Endothelial cell of umbilical vein (primary cell): ENCODE data around the gene SEMA3G. TPM values are rescaled to one million over a fixed set of nuclear protein-coding genes. Genes with fewer than 3 reads are reported as not detected.

ENCODE experiments used
- BruUV-seq: library from RNA; stranded (reverse); fragments of 400-500 nt; replicated peaks from 2 replicates; lab custom pipeline; 2021; lab: Mats Ljungman, UMichigan
- CTCF ChIA-PET: fragments of 300-600, 350-600 bp; sonication (Branson Sonifier 250); formaldehyde crosslinking; loops from one replicate; lab custom pipeline; 2021; ENCODE audit warnings: antibody characterized with exemption, inconsistent platforms; lab: Charles Lee
- POLR2A ChIA-PET: fragments of 300-600, 350-600 bp; sonication (Branson Sonifier 250); formaldehyde crosslinking; loops from one replicate; lab custom pipeline; 2021; ENCODE audit warnings: antibody characterized with exemption, inconsistent platforms; lab: Charles Lee
- DNase-seq: peaks from one replicate; pipeline ENCODE4 v3.0.0-alpha.2; 2011; ENCODE audit warnings: low read depth, low spot score
- FAIRE-seq: peaks from 2 replicates; lab custom pipeline; 2011; peaks lifted over from hg19 to GRCh38; lab: Jason Lieb, UNC
- H2AFZ ChIP-seq: 2 replicates; pipeline ENCODE4 v1.6.0; 2012; ENCODE audit warnings: low read depth, low read length, control low read depth, inconsistent platforms
- H3K27ac ChIP-seq: 2 replicates; pipeline ENCODE4 v1.5.1; 2011; ENCODE audit warnings: low read depth, mild to moderate bottlenecking, control low read depth, low read length, moderate library complexity; ENCODE audit not compliant: insufficient read depth
- H3K27me3 ChIP-seq, 2 experiments: 2 replicates each; pipeline versions ENCODE4 v1.6.0 to v1.6.1; 2011; ENCODE audit warnings: low read length in 2 of 2, mixed read lengths in 1 of 2; ENCODE audit not compliant: control insufficient read depth in 2 of 2, insufficient read depth in 2 of 2
- H3K36me3 ChIP-seq, 2 experiments: 2 replicates in 1 of 2; 3 replicates in 1 of 2; pipeline ENCODE4 v1.5.1; 2011; ENCODE audit warnings: low read length in 2 of 2, mild to moderate bottlenecking in 1 of 2, moderate library complexity in 1 of 2; ENCODE audit not compliant: control insufficient read depth in 2 of 2, insufficient read depth in 2 of 2; ENCODE audit errors: extremely low read depth in 1 of 2
- H3K4me1 ChIP-seq: 3 replicates; pipeline ENCODE4 v1.5.1; 2011; ENCODE audit warnings: mild to moderate bottlenecking, low read length; ENCODE audit not compliant: control insufficient read depth, insufficient read depth; ENCODE audit errors: extremely low read depth
- H3K4me2 ChIP-seq: 2 replicates; pipeline ENCODE4 v1.6.1; 2011; ENCODE audit warnings: low read length, control low read depth, mixed read lengths; ENCODE audit not compliant: insufficient read depth
- H3K4me3 ChIP-seq, 3 experiments: fragments of 200-600 bp in 1 of 3; sonication (generic), shearing (Covaris generic) in 1 of 3; replicated peaks in 1 of 3; 2 replicates each; pipeline ENCODE4 v1.5.1; 2011 to 2016; ENCODE audit warnings: control low read depth in 3 of 3, low read length in 3 of 3, mild to moderate bottlenecking in 2 of 3, inconsistent platforms in 1 of 3, low read depth in 1 of 3, moderate library complexity in 1 of 3; ENCODE audit not compliant: insufficient read depth in 1 of 3
- H3K79me2 ChIP-seq: 2 replicates; pipeline ENCODE4 v1.6.0; 2012; ENCODE audit warnings: low read length, inconsistent platforms; ENCODE audit not compliant: control insufficient read depth, insufficient read depth
- H3K9ac ChIP-seq: replicated peaks from 2 replicates; pipeline ENCODE3; 2011; ENCODE audit warnings: low read length, control low read depth; ENCODE audit not compliant: insufficient read depth; ENCODE audit errors: extremely low read depth
- H3K9me1 ChIP-seq: replicated peaks from 3 replicates; pipeline ENCODE4 v1.6.0; 2011; ENCODE audit warnings: mild to moderate bottlenecking, low read length; ENCODE audit not compliant: control insufficient read depth, insufficient read depth; ENCODE audit errors: extremely low read depth
- H3K9me3 ChIP-seq: replicated peaks from 2 replicates; pipeline ENCODE4 v1.5.1; 2012; ENCODE audit warnings: low read length, inconsistent platforms; ENCODE audit not compliant: control insufficient read depth, insufficient read depth
- H4K20me1 ChIP-seq: replicated peaks from 2 replicates; pipeline ENCODE3; 2011; ENCODE audit warnings: mild to moderate bottlenecking, low read length; ENCODE audit not compliant: control insufficient read depth, insufficient read depth; ENCODE audit errors: extremely low read depth
- CTCF ChIP-seq, 2 donors: IDR thresholded peaks; 1 replicate in 1 of 2; 2 replicates in 1 of 2; pipeline ENCODE4 v1.5.1; 2011; ENCODE audit warnings: low read length in 2 of 2, mild to moderate bottlenecking in 2 of 2, moderate library complexity in 2 of 2, control low read depth in 1 of 2, inconsistent platforms in 1 of 2, low read depth in 1 of 2; ENCODE audit not compliant: insufficient read depth in 1 of 2; ENCODE audit errors: extremely low read depth in 1 of 2
- EZH2 ChIP-seq: IDR thresholded peaks from 2 replicates; pipeline ENCODE4 v1.6.1; 2012; ENCODE audit warnings: borderline replicate concordance, low read depth, mild to moderate bottlenecking, moderate library complexity, low read length, inconsistent platforms; ENCODE audit not compliant: severe bottlenecking
- FOS ChIP-seq: IDR thresholded peaks from 2 replicates; pipeline ENCODE4 v1.6.1; 2011; ENCODE audit warnings: mild to moderate bottlenecking, low read length, moderate library complexity, borderline replicate concordance; ENCODE audit not compliant: insufficient read depth
- GATA2 ChIP-seq: IDR thresholded peaks from 2 replicates; pipeline ENCODE4 v1.7.0; 2011; ENCODE audit warnings: low read depth, mild to moderate bottlenecking, moderate library complexity, mixed read lengths, low read length; ENCODE audit not compliant: insufficient read length, insufficient read depth
- JUN ChIP-seq: IDR thresholded peaks from 2 replicates; pipeline ENCODE4 v1.6.1; 2011; ENCODE audit warnings: borderline replicate concordance, low read depth; ENCODE audit not compliant: insufficient read length, insufficient read depth
- MAX ChIP-seq: IDR thresholded peaks from 2 replicates; pipeline ENCODE4 v1.6.1; 2011; ENCODE audit not compliant: insufficient read depth, insufficient read length
- MYC ChIP-seq: IDR thresholded peaks from one replicate; pipeline ENCODE4 v1.6.1; 2011; ENCODE audit warnings: mild to moderate bottlenecking, low read depth, low read length
- POLR2A ChIP-seq: IDR thresholded peaks from 2 replicates; pipeline ENCODE4 v1.6.1; 2012; ENCODE audit warnings: low read depth, mild to moderate bottlenecking, control low read depth, low read length
- POLR2AphosphoS5 ChIP-seq: IDR thresholded peaks from 2 replicates; pipeline ENCODE4 v1.6.1; 2012; ENCODE audit warnings: low read depth, mild to moderate bottlenecking, control low read depth, low read length, moderate library complexity; ENCODE audit not compliant: insufficient read depth
- dilution Hi-C: fragments of 300-500 bp; cut with MboI; formaldehyde crosslinking; loops from one replicate; pipeline ENCODE4 v1.15.0; 2019; ENCODE audit warnings: low sequenced_read_pairs; ENCODE audit not compliant: extremely low pct_ligation_motif_present
- intact Hi-C: fragments of 100-400 bp; cut with micrococcal nuclease; formaldehyde crosslinking; loops from one replicate; pipeline ENCODE4 v1.10.0; 2022
- polyA plus RNA-seq, 4 experiments: library from polyadenylated mRNA; depleted of rRNA in 3 of 4; stranded (reverse) in 3 of 4; unstranded in 1 of 4; fragments of >200 nt; gene quantifications; 2 replicates each; pipeline versions ENCODE4 v1.2.1 to v1.2.3, GENCODE V29; 2011 to 2012; ENCODE audit warnings: missing spikeins in 1 of 4
- total RNA-seq: library from RNA; stranded (reverse); gene quantifications from 2 replicates; pipeline ENCODE4 v1.2.3, GENCODE V29; 2021

SEMA3G gene
- total and polyA plus RNA-seq, 2 donors (not counting 3 experiments of a cell fraction or from before 2014, with no cell fraction given), result 22.6 to 27.9 TPM

- no peak overlapping the region for H3K27ac ChIP-seq
- H3K9me1 ChIP-seq, result no peaks in the 10 kb centered on the region
- H3K4me1 ChIP-seq, result no peaks in the 10 kb centered on the region
- H2AFZ ChIP-seq, result no peak overlapping the region
- intact Hi-C loops (no loop called here), dilution Hi-C loops (no loop called here)
- DNase-seq (no peak), FAIRE-seq (peak; percentile 8)
- peaks cover 41% of the 10 kb centered on the region for H3K79me2 ChIP-seq
- no peak overlapping the region for H3K4me3 ChIP-seq
- H3K36me3 ChIP-seq, result peaks cover 14 to 27% of the 10 kb centered on the region in 2 experiments
- TF ChIP-seq FOS (no peak), MYC (no peak), POLR2A (no peak), JUN (no peak), MAX (no peak), CTCF (IDR thresholded peaks at IDR 0.05; ENCODE audit: extremely low read depth in 1 of 2, insufficient read depth in 1 of 2, low read depth in 1 of 2, low read length in 2 of 2) (no peak), EZH2 (no peak), POLR2AphosphoS5 (no peak), GATA2 (no peak)
- no peak overlapping the region for H3K9ac ChIP-seq
- CTCF ChIA-PET, result no interaction called here
- no peaks in the 10 kb centered on the region for H3K27me3 ChIP-seq
- POLR2A ChIA-PET, result no interaction called here
- H3K9me3 ChIP-seq, result no peaks in the 10 kb centered on the region
- BruUV-seq, result no TSS peak
- H3K4me2 ChIP-seq, result no peak overlapping the region
- no peaks in the 10 kb centered on the region for H4K20me1 ChIP-seq
Measured at GRCh38 chr3:52463416-52463815, 18.5 kb upstream of the SEMA3G start.
